ENCODE results near the gene F2RL3.
"Not testable (repeated sequence)": the region's sequence is repeated elsewhere in the genome, so short reads cannot be mapped to it uniquely, and the experiment has no call there.

The F2RL3 gene

DNA sequence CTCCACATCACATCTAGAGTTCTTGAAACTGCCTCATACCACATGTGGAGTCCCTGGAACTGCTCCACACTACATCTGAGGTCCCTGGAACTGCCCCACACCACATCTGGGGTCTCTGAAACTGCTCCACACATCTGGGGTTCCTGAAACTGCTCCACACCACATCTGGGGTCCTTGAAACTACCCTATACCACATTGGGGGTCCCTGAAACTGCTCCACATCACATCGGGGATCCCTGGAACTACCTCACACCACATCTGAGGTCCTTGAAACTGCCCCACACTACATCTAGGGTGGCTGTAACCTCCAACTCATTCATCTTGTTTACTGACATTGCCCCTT is 33.8 kb downstream of the F2RL3 start:
- DNase-seq, result no peak

DNA sequence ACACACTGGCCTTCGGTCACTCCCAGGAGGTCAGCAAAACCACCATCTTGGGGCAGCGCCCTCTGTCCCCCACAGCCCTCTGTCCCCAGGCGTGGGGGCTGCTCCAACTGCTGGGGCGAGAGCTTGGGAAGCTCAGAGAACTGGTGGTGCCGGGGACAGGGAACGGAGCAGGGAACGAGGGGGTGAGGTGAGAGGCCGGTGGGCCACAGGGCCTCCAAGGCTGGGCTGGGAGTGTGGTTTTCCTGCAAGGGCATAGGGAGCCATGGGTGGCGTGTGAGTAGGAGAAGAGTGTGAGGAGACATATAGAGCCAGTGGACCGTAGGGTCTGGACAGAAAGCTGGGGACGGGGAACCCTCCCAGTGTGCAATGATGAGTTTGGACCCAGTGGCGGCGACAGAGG is 34.1 kb downstream of the F2RL3 start:
- DNase-seq, result no peak

DNA sequence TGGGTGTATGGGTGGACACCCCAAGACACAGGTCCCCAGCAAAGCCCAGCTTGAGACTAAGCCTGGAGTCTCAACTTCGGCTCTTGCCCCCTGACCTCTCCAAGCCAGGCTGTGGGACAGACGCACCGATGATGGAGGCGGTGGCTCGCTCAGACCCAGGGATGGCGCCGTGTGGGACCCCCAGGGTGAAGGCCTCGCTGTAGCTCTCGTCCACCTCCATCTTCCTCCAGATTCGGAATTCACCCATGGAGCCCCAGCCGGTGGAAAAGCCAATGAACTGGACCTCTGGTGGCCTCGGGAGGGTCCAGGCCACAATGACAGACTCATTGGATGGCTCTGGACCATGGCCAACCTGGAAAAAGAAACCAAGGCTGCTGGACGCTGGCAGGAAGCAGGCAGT is 39.1 kb downstream of the F2RL3 start:
- DNase-seq, result no peak

DNA sequence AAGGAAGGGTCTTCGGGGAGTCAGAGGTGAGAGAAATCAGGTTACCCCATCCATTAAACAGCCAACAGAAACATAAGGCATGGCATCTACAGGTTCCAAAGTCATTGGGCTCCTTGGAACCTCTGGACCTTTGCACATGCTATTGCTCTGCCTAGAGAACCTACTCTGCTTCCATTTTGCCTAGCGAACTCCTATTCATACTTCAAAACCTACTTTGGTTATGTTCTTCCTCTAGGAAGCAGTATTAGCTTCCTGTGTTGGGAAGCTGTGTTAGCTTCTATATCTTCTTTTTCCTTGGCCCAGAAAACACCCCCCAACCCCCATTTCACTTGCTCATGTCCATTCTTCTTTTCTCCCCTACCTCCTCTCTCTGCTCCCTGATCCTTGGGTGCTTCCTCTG is 39.6 kb downstream of the F2RL3 start:
- no peak for DNase-seq

DNA sequence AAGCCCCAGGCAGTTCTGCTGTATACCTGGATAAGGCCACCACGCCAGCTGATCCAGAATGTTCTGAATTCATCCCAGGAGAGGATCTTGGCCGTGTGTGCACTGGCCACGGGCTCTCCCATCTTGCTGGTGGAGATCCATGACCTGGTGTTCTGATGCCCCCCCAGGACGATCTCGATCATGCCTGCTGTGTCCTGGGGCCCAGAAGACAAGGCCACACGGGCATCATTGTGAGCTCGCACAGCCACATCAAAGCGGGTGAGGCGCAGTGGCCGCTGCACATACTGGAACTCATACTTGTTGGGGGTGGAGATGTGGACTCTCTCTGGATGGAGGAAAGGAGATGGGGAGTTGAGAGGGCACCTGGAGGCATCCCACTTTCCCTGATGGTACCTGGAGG is 40.1 kb downstream of the F2RL3 start:
- no peak for DNase-seq

DNA sequence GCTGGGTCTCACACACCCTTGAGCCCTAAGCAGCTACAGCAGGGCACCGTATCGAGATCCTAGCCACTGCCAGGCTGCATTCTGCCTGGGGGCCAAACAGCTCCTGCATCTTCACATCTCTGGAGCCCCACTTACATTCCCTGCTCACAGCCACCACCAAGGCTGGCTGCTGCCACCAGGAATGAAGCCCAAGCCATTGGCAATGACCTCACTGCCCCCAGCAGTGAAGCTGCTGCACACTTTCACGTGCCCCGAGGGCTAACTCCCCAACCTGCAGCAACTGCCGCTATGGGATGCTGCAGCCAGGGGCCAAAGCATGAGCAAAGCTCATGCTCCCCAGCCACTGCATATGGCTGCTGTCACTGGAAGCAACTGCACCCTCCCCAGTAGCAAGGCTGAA is 42.0 kb downstream of the F2RL3 start:
- no peak for DNase-seq

DNA sequence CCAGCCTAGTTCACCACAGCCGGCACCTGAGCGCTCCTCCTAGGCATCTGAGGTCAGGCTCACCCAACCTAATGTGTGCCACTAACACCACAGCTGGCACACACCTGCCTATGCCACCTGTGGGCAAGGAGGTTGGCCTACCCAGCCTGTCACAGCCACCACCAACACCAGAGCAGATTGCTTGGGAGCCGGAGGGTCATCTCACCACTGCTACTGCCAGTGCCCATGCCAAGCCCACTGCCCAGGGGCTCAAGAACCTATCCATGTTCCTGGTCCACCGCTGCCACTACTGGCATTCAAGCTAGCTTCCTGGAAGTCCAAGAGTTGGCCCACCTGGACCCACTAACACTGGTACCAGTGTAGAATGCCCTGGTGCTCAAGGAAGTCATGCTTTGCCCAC is 42.5 kb downstream of the F2RL3 start:
- no peak for DNase-seq

DNA sequence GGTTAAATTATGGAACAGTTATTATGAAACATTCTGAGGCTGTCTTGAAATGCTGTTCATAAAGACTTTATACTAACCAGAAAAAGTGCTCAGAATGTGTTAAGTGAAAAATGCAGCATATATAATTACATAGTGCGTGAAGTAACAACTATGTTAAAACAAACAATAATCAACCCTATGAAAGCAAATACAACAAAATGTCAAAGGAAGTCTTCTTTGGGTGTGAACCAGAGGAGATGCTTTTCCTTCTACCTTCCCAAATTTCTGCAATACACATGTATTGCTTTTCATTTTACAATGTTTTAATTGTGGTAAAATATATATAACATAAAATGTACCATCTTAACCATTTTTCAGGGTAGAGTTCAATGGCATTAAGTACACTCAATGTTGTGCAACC is 45.7 kb downstream of the F2RL3 start:
- no peak for DNase-seq

DNA sequence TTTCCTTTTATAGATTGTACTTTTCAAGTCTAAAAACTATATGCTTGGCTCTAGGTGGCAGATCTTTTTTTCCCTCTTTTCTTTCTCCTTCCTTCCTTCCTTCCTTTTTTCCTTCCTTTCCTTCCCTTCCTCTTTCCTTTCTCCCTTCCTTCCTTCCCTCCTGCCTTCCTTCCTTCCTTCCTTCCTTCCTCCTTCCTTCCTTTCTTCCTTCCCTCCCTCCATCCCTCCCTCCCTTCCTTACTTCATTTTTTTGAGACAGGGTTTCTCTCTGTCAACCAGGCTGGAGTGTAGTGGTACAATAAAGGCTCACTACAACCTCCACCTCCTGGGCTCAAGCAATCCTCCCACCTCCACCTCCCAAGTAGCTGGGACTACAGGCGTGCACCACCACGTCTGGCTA is 48.1 kb downstream of the F2RL3 start:
- DNase-seq, result no peak

DNA sequence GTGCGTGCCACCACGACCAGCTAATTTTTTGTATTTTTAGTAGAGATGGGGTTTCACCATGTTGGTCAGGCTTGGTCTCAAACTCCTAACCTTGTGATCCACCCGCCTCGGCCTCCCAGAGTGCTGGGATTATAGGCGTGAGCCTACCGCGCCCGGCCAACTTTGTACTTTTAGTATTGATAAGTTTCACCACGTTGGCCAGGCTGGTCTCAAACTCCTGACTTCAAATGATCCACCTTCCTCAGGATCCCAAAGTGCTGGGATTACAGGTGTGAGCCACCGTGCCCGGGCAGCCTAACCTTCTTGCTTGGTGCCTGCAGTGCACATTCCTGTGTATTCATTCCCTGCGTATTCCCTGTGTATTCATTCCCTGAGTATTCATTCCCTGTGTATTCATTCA is 49.0 kb downstream of the F2RL3 start:
- not testable (repeated sequence) for DNase-seq

DNA sequence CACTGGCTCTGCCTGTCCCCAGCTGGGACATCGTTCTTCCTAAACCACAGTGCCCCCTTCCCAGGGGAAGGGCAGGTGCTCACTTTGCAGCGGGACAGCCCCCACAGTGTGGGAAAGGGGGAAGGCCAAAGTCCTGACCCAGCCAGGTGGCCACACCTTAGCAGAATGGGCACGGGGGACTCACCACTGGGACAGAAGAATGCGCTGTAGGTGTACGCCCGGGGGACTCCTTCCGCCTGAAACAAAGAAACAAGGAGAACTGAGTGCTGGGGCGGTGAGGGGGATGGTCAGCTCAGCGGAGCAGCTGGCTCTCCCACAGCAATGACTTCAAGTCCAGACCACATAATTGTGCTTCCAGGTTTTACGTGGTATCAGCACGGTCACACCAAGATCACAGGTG is 49.4 kb downstream of the F2RL3 start:
- DNase-seq, result no peak

DNA sequence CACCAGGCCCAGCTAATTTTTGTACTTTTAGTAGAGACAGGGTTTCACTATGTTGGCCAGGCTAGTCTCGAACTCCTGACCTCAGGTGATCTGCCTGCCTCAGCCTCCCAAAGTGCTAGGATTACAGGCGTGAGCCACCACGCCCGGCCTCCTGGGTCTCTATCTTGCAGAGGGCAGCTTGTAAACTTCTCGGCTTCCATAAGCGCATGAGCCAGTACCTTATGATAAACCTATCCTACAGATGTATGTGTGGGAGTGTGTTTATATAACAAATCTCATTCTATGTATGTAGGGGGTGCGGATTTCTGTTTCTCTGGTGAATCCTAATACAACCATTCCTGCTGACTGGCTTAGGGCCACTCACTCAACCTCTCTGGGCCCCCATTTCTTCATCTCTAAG is 51.3 kb downstream of the F2RL3 start:
- DNase-seq, result not testable (repeated sequence)

DNA sequence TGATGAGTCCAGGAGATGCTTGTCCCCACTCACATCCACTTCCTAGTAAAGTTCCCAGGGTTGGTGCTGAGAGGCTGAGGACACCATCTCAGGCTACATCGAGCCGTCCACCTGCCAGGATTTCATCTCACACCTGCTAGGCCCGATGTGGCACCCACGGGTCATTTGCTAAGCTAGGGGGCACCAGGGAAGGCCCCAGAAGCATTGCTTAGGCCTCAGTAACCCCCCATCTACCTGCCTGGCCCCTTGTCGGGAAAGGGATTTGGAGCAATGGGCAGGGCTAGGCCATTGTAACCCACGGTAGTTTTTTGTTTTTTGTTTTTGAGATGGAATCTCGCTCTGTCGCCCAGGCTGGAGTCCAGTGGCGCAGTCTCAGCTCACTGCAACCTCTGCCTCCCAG is 51.8 kb downstream of the F2RL3 start:
- DNase-seq, result no peak
